ENCODE measurements around the gene ARID4A. TPM values are rescaled to one million over a fixed set of nuclear protein-coding genes. Genes with fewer than 3 reads are reported as not detected.

The ARID4A gene
- total RNA-seq, 4 donors from 2014 or later, result 13.6 to 32.6 (median 18.4) TPM

GRCh38 chr14:58297412-58297761 lies 968 bp upstream of the ARID4A start:
- peak overlapping the region; percentile 62 for H3K4me3 ChIP-seq (ENCODE audit: low read depth, poor library complexity, severe bottlenecking)
- TF ChIP-seq CTCF (IDR thresholded peaks at IDR 0.05) (no peak), POLR2A (IDR thresholded peaks at IDR 0.05) (no peak)
- DNase-seq (ENCODE audit: low spot score in 2 of 2), result peak; percentile 65 to 90
- intact Hi-C loops (cut with DNase I; ENCODE audit: low total_unique reads), result no loop called here
- WGBS, 2 donors, result 0 to 1% methylated on average over 10 of the region's 10 CpGs

GRCh38 chr14:58297762-58298476 lies 436 bp upstream of the ARID4A start:
- peak overlapping the region; percentile 91 for H3K4me3 ChIP-seq (ENCODE audit: low read depth, poor library complexity, severe bottlenecking)
- peak; percentile 99 to 100 for DNase-seq (ENCODE audit: low spot score in 2 of 2)
- intact Hi-C loops (cut with DNase I; ENCODE audit: low total_unique reads), result no loop called here
- TF ChIP-seq POLR2A (IDR thresholded peaks at IDR 0.05) (peak in 1 of 2 donors; percentile 85), CTCF (IDR thresholded peaks at IDR 0.05) (peak in 1 of 3 donors; percentile 55)
- WGBS, 2 donors, result 0 to 1% methylated on average over 37 to 40 of the region's 40 CpGs

- WGBS, 2 donors, result 1 to 2% methylated on average over 34 to 40 of the region's 48 CpGs
- TF ChIP-seq CTCF (IDR thresholded peaks at IDR 0.05) (no peak), POLR2A (IDR thresholded peaks at IDR 0.05) (no peak)
- peak; percentile 34 to 90 for DNase-seq (ENCODE audit: low spot score in 2 of 2)
- peak overlapping the region; percentile 91 for H3K4me3 ChIP-seq (ENCODE audit: low read depth, poor library complexity, severe bottlenecking)
- intact Hi-C loops (cut with DNase I; ENCODE audit: low total_unique reads), result no loop called here
Observed at GRCh38 chr14:58299401-58300330, 1.3 kb downstream of the ARID4A start.

DNA sequence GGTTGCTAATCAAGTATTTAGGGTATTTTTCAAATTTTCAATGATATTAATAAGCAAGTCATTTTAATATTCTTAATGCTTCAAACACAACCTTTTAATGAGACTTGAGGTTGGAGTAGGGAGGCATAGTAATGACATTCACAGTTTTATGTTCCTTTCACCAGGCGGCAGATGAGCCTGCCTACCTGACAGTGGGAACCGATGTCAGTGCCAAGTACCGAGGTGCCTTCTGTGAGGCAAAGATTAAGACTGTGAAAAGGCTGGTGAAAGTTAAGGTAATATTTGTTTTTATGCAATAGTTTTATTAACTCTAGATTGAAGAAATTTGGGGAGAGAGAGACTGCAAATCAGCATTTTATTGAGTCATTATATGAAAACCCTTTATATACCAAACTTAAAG lies 3.1 kb downstream of the ARID4A start:
- DNase-seq (ENCODE audit: low spot score in 2 of 2), result no peak
- intact Hi-C loops (cut with DNase I; ENCODE audit: low total_unique reads), result no loop called here
- TF ChIP-seq POLR2A (IDR thresholded peaks at IDR 0.05) (no peak), CTCF (IDR thresholded peaks at IDR 0.05) (no peak)
- H3K4me3 ChIP-seq (ENCODE audit: low read depth, poor library complexity, severe bottlenecking), result no peak overlapping the region
- WGBS, 2 donors, result 83 to 91% methylated on average over 3 of the region's 3 CpGs

DNA sequence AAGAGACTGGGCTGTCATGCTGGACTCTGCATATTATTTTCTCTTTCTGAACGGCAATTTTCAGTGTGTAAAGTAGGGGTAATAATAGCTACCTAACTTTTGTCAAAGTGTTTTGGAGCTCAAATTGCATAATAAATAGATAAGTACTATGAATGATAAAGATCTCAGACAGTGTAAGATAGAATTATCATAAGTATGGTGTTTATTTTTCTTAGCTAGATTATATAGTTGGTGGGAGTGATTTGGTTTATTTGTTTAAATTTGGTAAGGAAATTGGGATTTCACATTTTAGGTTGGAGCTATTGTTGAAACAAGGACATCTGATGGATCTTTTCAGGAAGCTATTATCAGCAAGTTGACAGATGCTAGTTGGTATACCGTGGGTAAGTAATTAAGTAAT lies 7.4 kb downstream of the ARID4A start:
- intact Hi-C loops (cut with DNase I; ENCODE audit: low total_unique reads), result no loop called here
- no peak overlapping the region for H3K4me3 ChIP-seq (ENCODE audit: low read depth, poor library complexity, severe bottlenecking)
- 69 to 72% methylated on average over 2 of the region's 2 CpGs for WGBS, 2 donors
- no peak for TF ChIP-seq CTCF (IDR thresholded peaks at IDR 0.05)
- no peak for TF ChIP-seq POLR2A (IDR thresholded peaks at IDR 0.05)
- no peak for DNase-seq (ENCODE audit: low spot score in 2 of 2)

Measured in lower leg skin (tissue), 4 donors.